HK-2 (cell line): ENCODE results near the gene ZNF629.

ENCODE experiments used
- DNase-seq: peaks from one replicate; pipeline ENCODE4 v3.0.0-alpha.2; 2018; ENCODE audit not compliant: unreplicated experiment

Gene ZNF629

GRCh38 chr16:30748634-30749445 lies 38.2 kb downstream of the ZNF629 start:
- peak; percentile 55 for DNase-seq

GRCh38 chr16:30747799-30748633 lies 39.0 kb downstream of the ZNF629 start, which contains the start of gene PHKG2:
Gene PHKG2 (plus strand): TSS chr16:30748425. CDS start chr16:30748821, 396 bp downstream.
- DNase-seq: peak; percentile 96

- no peak for DNase-seq
Measured at GRCh38 chr16:30747331-30747730, 39.7 kb downstream of the ZNF629 start.

- no peak for DNase-seq
Measured at GRCh38 chr16:30746638-30747175, 40.3 kb downstream of the ZNF629 start.

- no peak for DNase-seq
Measured at GRCh38 chr16:30745082-30745481, 41.9 kb downstream of the ZNF629 start.

- no peak for DNase-seq
Measured at GRCh38 chr16:30744183-30744582, 42.8 kb downstream of the ZNF629 start.

- DNase-seq: no peak
Measured at GRCh38 chr16:30743716-30744115, 43.3 kb downstream of the ZNF629 start.

GRCh38 chr16:30741461-30741914 lies 45.5 kb downstream of the ZNF629 start:
- DNase-seq: peak; percentile 82

- peak; percentile 84 for DNase-seq
Measured at GRCh38 chr16:30740364-30741251, 46.4 kb downstream of the ZNF629 start.

- no peak for DNase-seq
Measured at GRCh38 chr16:30738984-30739951, 47.7 kb downstream of the ZNF629 start.

- no peak for DNase-seq
Measured at GRCh38 chr16:30737794-30738648, 49.0 kb downstream of the ZNF629 start.

GRCh38 chr16:30736995-30737793 lies 49.8 kb downstream of the ZNF629 start:
- DNase-seq: no peak

- no peak for DNase-seq
Measured at GRCh38 chr16:30731411-30731810, 55.6 kb downstream of the ZNF629 start.

- DNase-seq: no peak
Measured at GRCh38 chr16:30728899-30729672, 57.9 kb downstream of the ZNF629 start.
